K562 (cell line): ENCODE data around the gene SLC7A14. TPM values are rescaled to one million over a fixed set of nuclear protein-coding genes. Genes with fewer than 3 reads are reported as not detected.

Source experiments
- RFX7 ChIP-seq: fragments of 250-450 bp; sonication (Bioruptor Pico); IDR thresholded peaks from 2 replicates; pipeline ENCODE4 v1.5.1; 2021; ENCODE audit warnings: mild to moderate bottlenecking
- SREBF1 ChIP-seq: fragments of 150-350 bp; IDR thresholded peaks from 2 replicates; pipeline ENCODE4 v1.6.1; 2014; ENCODE audit warnings: antibody characterized with exemption, low read depth, low read length, borderline replicate concordance
- polyA plus RNA-seq, 8 experiments: library from polyadenylated mRNA; depleted of rRNA in 4 of 8; stranded (reverse) in 5 of 8; unstranded in 3 of 8; fragments of >200 nt; fragmentation: Nextera tagmentation in 2 of 8; fragmentation: Illumina TruSeq in 1 of 8; extraction: Ambion mirVana in 2 of 8; extraction: Trizol in 1 of 8; gene quantifications; 2 replicates each; pipeline versions ENCODE4 v1.2.1 to v1.2.3, GENCODE V29; 2011 to 2014; ENCODE audit warnings: inconsistent platforms in 1 of 8, missing spikeins in 1 of 8
- total RNA-seq, 7 experiments: library from RNA; depleted of rRNA in 6 of 7; stranded (reverse); fragments of >200 nt in 6 of 7; fragmentation: Illumina TruSeq in 2 of 7; extraction: Trizol in 2 of 7; gene quantifications; 2 replicates each; pipeline versions ENCODE4 v1.2.1 to v1.2.3, GENCODE V29; 2011 to 2021; ENCODE audit warnings: low replicate concordance in 1 of 7
- TF ChIP-seq, protein P1 (sequence below): fragments of 450-650 bp; IDR thresholded peaks from 2 replicates; pipeline ENCODE4 v1.6.1; 2016; ENCODE audit warnings: mild to moderate bottlenecking, moderate library complexity

SLC7A14 gene
- total and polyA plus RNA-seq, 9 of the 15 experiments (the other 6 are each of a cell fraction or from before 2014, with no cell fraction given): not detected

DNA sequence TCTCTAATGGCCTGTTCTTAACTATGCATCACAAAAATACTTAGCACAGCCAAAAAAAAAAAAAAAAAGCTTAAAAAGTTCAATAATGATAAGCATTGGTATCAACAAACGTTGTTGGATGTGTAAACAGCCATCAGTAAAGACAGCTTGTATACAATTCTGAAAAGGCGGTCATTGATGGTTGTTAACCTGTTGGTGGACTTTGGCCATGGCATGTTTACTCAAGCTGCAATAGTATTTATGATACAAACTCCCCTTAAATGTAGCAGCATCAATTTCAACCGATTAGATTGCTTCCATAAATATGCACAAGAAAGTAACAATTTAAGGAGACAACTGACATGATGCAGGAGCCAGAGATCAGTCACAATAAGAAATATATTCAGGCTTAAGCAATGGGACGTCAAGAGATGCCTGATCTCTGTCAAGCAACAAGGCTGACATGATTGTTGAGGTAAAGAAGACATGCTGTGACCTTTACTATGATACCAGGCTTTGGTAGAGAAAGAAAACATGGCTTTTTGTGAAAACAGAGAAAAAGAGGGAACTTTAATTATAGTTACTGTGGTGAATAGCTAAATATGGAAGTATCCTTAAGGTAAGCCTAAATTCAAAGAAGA lies 14.2 kb upstream of the SLC7A14 start (continued):
- TF ChIP-seq, protein P1, sequence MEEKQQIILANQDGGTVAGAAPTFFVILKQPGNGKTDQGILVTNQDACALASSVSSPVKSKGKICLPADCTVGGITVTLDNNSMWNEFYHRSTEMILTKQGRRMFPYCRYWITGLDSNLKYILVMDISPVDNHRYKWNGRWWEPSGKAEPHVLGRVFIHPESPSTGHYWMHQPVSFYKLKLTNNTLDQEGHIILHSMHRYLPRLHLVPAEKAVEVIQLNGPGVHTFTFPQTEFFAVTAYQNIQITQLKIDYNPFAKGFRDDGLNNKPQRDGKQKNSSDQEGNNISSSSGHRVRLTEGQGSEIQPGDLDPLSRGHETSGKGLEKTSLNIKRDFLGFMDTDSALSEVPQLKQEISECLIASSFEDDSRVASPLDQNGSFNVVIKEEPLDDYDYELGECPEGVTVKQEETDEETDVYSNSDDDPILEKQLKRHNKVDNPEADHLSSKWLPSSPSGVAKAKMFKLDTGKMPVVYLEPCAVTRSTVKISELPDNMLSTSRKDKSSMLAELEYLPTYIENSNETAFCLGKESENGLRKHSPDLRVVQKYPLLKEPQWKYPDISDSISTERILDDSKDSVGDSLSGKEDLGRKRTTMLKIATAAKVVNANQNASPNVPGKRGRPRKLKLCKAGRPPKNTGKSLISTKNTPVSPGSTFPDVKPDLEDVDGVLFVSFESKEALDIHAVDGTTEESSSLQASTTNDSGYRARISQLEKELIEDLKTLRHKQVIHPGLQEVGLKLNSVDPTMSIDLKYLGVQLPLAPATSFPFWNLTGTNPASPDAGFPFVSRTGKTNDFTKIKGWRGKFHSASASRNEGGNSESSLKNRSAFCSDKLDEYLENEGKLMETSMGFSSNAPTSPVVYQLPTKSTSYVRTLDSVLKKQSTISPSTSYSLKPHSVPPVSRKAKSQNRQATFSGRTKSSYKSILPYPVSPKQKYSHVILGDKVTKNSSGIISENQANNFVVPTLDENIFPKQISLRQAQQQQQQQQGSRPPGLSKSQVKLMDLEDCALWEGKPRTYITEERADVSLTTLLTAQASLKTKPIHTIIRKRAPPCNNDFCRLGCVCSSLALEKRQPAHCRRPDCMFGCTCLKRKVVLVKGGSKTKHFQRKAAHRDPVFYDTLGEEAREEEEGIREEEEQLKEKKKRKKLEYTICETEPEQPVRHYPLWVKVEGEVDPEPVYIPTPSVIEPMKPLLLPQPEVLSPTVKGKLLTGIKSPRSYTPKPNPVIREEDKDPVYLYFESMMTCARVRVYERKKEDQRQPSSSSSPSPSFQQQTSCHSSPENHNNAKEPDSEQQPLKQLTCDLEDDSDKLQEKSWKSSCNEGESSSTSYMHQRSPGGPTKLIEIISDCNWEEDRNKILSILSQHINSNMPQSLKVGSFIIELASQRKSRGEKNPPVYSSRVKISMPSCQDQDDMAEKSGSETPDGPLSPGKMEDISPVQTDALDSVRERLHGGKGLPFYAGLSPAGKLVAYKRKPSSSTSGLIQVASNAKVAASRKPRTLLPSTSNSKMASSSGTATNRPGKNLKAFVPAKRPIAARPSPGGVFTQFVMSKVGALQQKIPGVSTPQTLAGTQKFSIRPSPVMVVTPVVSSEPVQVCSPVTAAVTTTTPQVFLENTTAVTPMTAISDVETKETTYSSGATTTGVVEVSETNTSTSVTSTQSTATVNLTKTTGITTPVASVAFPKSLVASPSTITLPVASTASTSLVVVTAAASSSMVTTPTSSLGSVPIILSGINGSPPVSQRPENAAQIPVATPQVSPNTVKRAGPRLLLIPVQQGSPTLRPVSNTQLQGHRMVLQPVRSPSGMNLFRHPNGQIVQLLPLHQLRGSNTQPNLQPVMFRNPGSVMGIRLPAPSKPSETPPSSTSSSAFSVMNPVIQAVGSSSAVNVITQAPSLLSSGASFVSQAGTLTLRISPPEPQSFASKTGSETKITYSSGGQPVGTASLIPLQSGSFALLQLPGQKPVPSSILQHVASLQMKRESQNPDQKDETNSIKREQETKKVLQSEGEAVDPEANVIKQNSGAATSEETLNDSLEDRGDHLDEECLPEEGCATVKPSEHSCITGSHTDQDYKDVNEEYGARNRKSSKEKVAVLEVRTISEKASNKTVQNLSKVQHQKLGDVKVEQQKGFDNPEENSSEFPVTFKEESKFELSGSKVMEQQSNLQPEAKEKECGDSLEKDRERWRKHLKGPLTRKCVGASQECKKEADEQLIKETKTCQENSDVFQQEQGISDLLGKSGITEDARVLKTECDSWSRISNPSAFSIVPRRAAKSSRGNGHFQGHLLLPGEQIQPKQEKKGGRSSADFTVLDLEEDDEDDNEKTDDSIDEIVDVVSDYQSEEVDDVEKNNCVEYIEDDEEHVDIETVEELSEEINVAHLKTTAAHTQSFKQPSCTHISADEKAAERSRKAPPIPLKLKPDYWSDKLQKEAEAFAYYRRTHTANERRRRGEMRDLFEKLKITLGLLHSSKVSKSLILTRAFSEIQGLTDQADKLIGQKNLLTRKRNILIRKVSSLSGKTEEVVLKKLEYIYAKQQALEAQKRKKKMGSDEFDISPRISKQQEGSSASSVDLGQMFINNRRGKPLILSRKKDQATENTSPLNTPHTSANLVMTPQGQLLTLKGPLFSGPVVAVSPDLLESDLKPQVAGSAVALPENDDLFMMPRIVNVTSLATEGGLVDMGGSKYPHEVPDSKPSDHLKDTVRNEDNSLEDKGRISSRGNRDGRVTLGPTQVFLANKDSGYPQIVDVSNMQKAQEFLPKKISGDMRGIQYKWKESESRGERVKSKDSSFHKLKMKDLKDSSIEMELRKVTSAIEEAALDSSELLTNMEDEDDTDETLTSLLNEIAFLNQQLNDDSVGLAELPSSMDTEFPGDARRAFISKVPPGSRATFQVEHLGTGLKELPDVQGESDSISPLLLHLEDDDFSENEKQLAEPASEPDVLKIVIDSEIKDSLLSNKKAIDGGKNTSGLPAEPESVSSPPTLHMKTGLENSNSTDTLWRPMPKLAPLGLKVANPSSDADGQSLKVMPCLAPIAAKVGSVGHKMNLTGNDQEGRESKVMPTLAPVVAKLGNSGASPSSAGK: no peak
- TF ChIP-seq SREBF1: no peak
- no peak for TF ChIP-seq RFX7 (CRISPR knock-in tag)
